Mesenchymal stem cell (in vitro differentiated cells and primary cell): ENCODE measurements around the gene NSG2.

Source experiments
- DNase-seq: peaks from one replicate; pipeline ENCODE4 v3.0.0-alpha.2; 2013
- H2AFZ ChIP-seq: one replicate; pipeline ENCODE4 v1.6.1; 2013; ENCODE audit warnings: low read depth, mild to moderate bottlenecking, control low read depth, inconsistent platforms, low read length, moderate library complexity
- H2AK5ac ChIP-seq: 2 replicates; pipeline ENCODE4 v1.6.1; 2013; ENCODE audit warnings: low read length, moderate library complexity, mild to moderate bottlenecking, inconsistent platforms; ENCODE audit not compliant: severe bottlenecking
- H2BK120ac ChIP-seq: one replicate; pipeline ENCODE4 v1.6.1; 2013; ENCODE audit warnings: low read depth, mild to moderate bottlenecking, inconsistent platforms, low read length, moderate library complexity
- H2BK12ac ChIP-seq, 2 experiments: one replicate each; pipeline ENCODE4 v1.6.1; 2013; ENCODE audit warnings: inconsistent platforms in 2 of 2, low read length in 2 of 2, mild to moderate bottlenecking in 2 of 2, moderate library complexity in 2 of 2, control low read depth in 1 of 2
- H2BK15ac ChIP-seq: one replicate; pipeline ENCODE4 v1.6.1; 2013; ENCODE audit warnings: mild to moderate bottlenecking, low read depth, inconsistent platforms; ENCODE audit not compliant: poor library complexity, severe bottlenecking
- H2BK5ac ChIP-seq: 2 replicates; pipeline ENCODE4 v1.6.1; 2013; ENCODE audit warnings: low read depth, mild to moderate bottlenecking, low read length, control low read depth, inconsistent platforms; ENCODE audit not compliant: poor library complexity, severe bottlenecking
- H3K14ac ChIP-seq, 2 experiments: one replicate each; pipeline ENCODE4 v1.6.1; 2013; ENCODE audit warnings: inconsistent platforms in 2 of 2, low read length in 2 of 2, control low read depth in 1 of 2, mild to moderate bottlenecking in 1 of 2, moderate library complexity in 1 of 2
- H3K18ac ChIP-seq, 2 experiments: one replicate each; pipeline ENCODE4 v1.6.1; 2013; ENCODE audit warnings: inconsistent platforms in 2 of 2, low read length in 2 of 2, control low read depth in 1 of 2, low read depth in 1 of 2, mild to moderate bottlenecking in 1 of 2
- H3K23ac ChIP-seq, 2 experiments: one replicate each; pipeline ENCODE4 v1.6.1; 2013; ENCODE audit warnings: inconsistent platforms in 2 of 2, low read length in 2 of 2, mild to moderate bottlenecking in 2 of 2, moderate library complexity in 2 of 2, control low read depth in 1 of 2
- H3K27ac ChIP-seq: 2 replicates; pipeline ENCODE4 v1.5.1; 2013; ENCODE audit warnings: mild to moderate bottlenecking, moderate library complexity, low read length, control low read depth, inconsistent platforms; ENCODE audit not compliant: poor library complexity, severe bottlenecking
- H3K27me3 ChIP-seq, 2 experiments: 2 replicates each; pipeline versions ENCODE4 v1.6.1 to v1.7.0; 2013; ENCODE audit warnings: low read length in 2 of 2, mild to moderate bottlenecking in 2 of 2, moderate library complexity in 2 of 2, control low read depth in 1 of 2, inconsistent platforms in 1 of 2; ENCODE audit not compliant: control insufficient read depth in 1 of 2, insufficient read depth in 1 of 2
- H3K36me3 ChIP-seq, 2 experiments: 2 replicates each; pipeline versions ENCODE4 v1.6.1 to v1.7.0; 2013; ENCODE audit warnings: low read length in 2 of 2, control low read depth in 1 of 2, inconsistent platforms in 1 of 2, low read depth in 1 of 2, mild to moderate bottlenecking in 1 of 2; ENCODE audit not compliant: insufficient read depth in 2 of 2, control insufficient read depth in 1 of 2
- H3K4ac ChIP-seq, 2 experiments: one replicate each; pipeline ENCODE4 v1.6.1; 2013; ENCODE audit warnings: inconsistent platforms in 2 of 2, low read length in 2 of 2, mild to moderate bottlenecking in 2 of 2, moderate library complexity in 2 of 2, control low read depth in 1 of 2, low read depth in 1 of 2
- H3K4me1 ChIP-seq: 2 replicates; pipeline ENCODE4 v1.6.1; 2013; ENCODE audit warnings: low read depth, low read length, control low read depth; ENCODE audit not compliant: control insufficient read depth, insufficient read depth
- H3K4me2 ChIP-seq: 2 replicates; pipeline ENCODE4 v1.6.1; 2013; ENCODE audit warnings: low read length, mild to moderate bottlenecking, inconsistent platforms; ENCODE audit not compliant: poor library complexity, severe bottlenecking
- H3K4me3 ChIP-seq, 2 experiments: 2 replicates each; pipeline versions ENCODE4 v1.5.1 to v1.7.0; 2013; ENCODE audit warnings: low read length in 2 of 2, mild to moderate bottlenecking in 2 of 2, control low read depth in 1 of 2, low read depth in 1 of 2; ENCODE audit not compliant: insufficient read depth in 1 of 2
- H3K79me1 ChIP-seq: replicated peaks from 2 replicates; pipeline ENCODE4 v1.6.1; 2013; ENCODE audit warnings: mild to moderate bottlenecking, control low read depth, low read length, inconsistent platforms; ENCODE audit not compliant: poor library complexity, severe bottlenecking
- H3K9ac ChIP-seq: 2 replicates; pipeline ENCODE4 v1.7.0; 2013; ENCODE audit warnings: mild to moderate bottlenecking, low read length, moderate library complexity
- H3K9me3 ChIP-seq: 2 replicates; pipeline ENCODE4 v1.7.0; 2013; ENCODE audit warnings: mild to moderate bottlenecking, low read length; ENCODE audit not compliant: control insufficient read depth
- H4K8ac ChIP-seq: one replicate; pipeline ENCODE4 v1.6.1; 2013; ENCODE audit warnings: inconsistent platforms, mild to moderate bottlenecking, low read length, moderate library complexity
- H4K91ac ChIP-seq: one replicate; pipeline ENCODE4 v1.6.1; 2013; ENCODE audit warnings: mild to moderate bottlenecking, low read length, inconsistent platforms
- WGBS: methylation state at CpG from one replicate; pipeline ENCODE4 v1.1.7; 2013; ENCODE audit warnings: mixed read lengths; 5-methylcytosine and 5-hydroxymethylcytosine counted together

NSG2 gene

DNA sequence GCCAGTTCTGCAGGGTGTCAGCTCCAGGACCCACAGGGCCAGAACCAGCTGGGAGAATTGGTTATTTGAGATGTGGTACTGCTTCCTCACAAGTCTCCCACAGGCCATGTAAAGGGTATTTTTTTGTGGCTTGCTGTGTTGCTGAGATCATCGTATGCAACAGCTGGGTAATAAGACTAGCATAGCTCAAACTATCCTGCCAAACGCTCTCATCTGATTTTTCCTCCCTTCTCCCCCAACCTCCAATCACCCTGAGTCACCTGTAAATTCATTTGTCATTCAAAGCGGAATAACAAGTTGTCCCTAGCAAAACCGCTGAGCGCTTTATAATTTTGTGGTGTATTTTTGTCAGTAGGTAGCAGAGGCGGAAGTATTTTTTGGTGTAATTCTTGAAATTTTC is 63.2 kb downstream of the NSG2 start:
- Histone ChIP-seq H3K4me1 (no peaks in the 10 kb centered on the region), H4K8ac (no peak overlapping the region), H2BK120ac (no peak overlapping the region), H3K79me1 (no peaks in the 10 kb centered on the region), H3K14ac (no peak overlapping the region), H2BK5ac (no peak overlapping the region), H2BK15ac (no peak overlapping the region), H2AFZ (no peak overlapping the region), H4K91ac (no peak overlapping the region), H3K4me3 (no peak overlapping the region), H3K27me3 (no peaks in the 10 kb centered on the region), H3K18ac (no peak overlapping the region), H3K4me2 (no peak overlapping the region), H3K23ac (no peak overlapping the region), H3K4ac (no peak overlapping the region), H3K27ac (no peak overlapping the region), H3K9me3 (no peaks in the 10 kb centered on the region), H2AK5ac (no peak overlapping the region), H2BK12ac (no peak overlapping the region), H3K36me3 (no peaks in the 10 kb centered on the region), H3K9ac (no peak overlapping the region)
- DNase-seq = no peak
- WGBS = 92% methylated on average over 4 of the region's 6 CpGs

DNA sequence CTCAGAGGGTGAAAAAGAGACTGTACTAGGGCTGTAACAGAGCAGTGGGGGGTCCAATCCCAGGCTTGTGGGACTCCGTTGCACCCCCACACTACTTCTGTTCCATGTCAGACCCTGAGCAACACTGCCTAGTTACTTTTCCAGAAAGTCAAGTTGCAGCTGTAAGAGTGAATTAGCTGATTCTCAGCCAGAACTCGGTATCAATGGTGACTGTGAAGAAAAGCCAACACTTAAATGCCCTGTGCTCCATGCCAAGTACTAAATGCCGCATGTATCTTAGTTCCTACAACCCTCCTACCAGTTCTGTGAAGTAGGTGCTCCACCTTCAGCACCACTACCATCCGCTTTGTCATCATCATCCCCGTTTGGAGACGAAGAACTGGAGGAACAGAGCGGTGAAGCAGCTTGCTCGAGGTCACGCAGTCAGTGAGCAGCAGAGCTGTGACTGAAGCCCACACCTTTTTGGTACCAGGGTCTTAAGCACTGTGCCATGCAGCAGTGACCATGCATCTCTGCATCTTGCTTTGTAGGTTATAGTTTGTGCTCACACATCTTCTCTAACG is 64.3 kb downstream of the NSG2 start:
- no peak overlapping the region for H2BK12ac ChIP-seq
- no peaks in the 10 kb centered on the region for H3K4me1 ChIP-seq
- H3K9ac ChIP-seq = no peak overlapping the region
- no peaks in the 10 kb centered on the region for H3K27me3 ChIP-seq
- no peak overlapping the region for H3K23ac ChIP-seq
- 77% methylated on average over 10 of the region's 10 CpGs for WGBS
- no peaks in the 10 kb centered on the region for H3K9me3 ChIP-seq
- H3K36me3 ChIP-seq = no peaks in the 10 kb centered on the region
- H3K27ac ChIP-seq = no peak overlapping the region
- H2BK5ac ChIP-seq = no peak overlapping the region
- no peaks in the 10 kb centered on the region for H3K79me1 ChIP-seq
- no peak overlapping the region for H3K4ac ChIP-seq
- no peak overlapping the region for H4K8ac ChIP-seq
- H3K14ac ChIP-seq = no peak overlapping the region
- H4K91ac ChIP-seq = no peak overlapping the region
- no peak for DNase-seq
- no peak overlapping the region for H3K4me2 ChIP-seq
- no peak overlapping the region for H2BK15ac ChIP-seq
- no peak overlapping the region for H3K4me3 ChIP-seq
- no peak overlapping the region for H2AK5ac ChIP-seq
- H2AFZ ChIP-seq = no peak overlapping the region
- no peak overlapping the region for H2BK120ac ChIP-seq
- no peak overlapping the region for H3K18ac ChIP-seq

DNA sequence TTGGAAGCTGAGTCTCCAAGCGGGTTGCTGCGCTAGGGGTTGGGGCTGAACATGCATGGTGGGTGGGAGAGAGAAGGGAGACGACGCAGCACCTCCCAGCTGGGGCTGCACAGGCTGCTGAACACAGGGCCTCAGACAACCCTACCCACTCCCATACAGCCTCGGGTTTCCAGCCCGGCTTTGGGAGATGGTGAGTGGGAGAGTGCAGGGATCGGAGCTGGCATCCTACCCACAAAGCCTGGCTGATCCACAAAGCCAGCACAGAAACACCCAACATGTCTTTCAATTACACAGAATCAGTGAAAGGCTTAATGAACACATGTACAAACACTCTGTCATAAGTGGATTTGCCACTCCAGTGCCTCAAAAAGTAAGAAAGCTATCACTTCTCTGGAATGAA is 64.8 kb downstream of the NSG2 start:
- H2BK120ac ChIP-seq = no peak overlapping the region
- no peak overlapping the region for H3K27ac ChIP-seq
- H3K18ac ChIP-seq = no peak overlapping the region
- no peaks in the 10 kb centered on the region for H3K79me1 ChIP-seq
- H2BK12ac ChIP-seq = no peak overlapping the region
- 90% methylated on average over 4 of the region's 7 CpGs for WGBS
- no peaks in the 10 kb centered on the region for H3K36me3 ChIP-seq
- no peak overlapping the region for H2AK5ac ChIP-seq
- no peaks in the 10 kb centered on the region for H3K9me3 ChIP-seq
- DNase-seq = no peak
- H2AFZ ChIP-seq = no peak overlapping the region
- H4K91ac ChIP-seq = no peak overlapping the region
- no peak overlapping the region for H4K8ac ChIP-seq
- no peak overlapping the region for H3K4me2 ChIP-seq
- H3K4ac ChIP-seq = no peak overlapping the region
- H2BK5ac ChIP-seq = no peak overlapping the region
- no peak overlapping the region for H2BK15ac ChIP-seq
- no peaks in the 10 kb centered on the region for H3K27me3 ChIP-seq
- H3K23ac ChIP-seq = no peak overlapping the region
- no peak overlapping the region for H3K9ac ChIP-seq
- H3K4me3 ChIP-seq = no peak overlapping the region
- no peaks in the 10 kb centered on the region for H3K4me1 ChIP-seq
- no peak overlapping the region for H3K14ac ChIP-seq

DNA sequence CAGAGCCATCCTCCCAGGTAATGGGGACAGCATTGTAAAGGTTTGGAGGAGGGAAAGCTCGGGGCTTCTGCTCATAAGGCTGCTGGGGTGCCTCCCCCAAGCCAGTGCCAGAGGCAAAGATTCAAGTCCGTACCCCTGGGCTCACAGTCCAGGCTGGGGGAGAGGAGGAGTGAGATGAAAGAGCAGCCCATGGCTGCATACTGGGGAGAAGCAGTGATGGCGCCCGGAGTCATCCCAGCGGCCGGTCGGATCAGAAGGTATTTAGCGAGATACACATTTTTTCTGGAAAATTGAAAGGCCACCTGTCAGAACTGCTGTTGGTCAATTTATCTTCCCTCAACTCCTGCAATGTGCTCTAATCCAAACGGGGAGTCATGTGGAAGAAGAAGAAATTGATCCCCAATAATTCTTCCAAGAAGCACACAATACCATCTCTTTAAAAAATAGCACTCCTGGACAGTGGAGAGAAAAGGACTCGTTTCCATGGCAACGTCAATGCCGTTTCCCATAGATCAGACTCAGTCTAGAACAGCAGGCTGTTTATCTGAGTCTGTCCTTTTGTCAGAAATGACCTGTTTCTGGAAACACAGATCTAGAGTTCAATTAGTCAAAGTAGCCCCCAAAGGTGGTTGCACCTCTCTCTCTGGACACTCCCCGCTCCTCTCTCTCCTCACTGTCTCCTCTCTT is 65.9 kb downstream of the NSG2 start:
- H3K9ac ChIP-seq = no peak overlapping the region
- no peak overlapping the region for H3K4me3 ChIP-seq
- H4K91ac ChIP-seq = no peak overlapping the region
- no peak overlapping the region for H3K14ac ChIP-seq
- H3K4ac ChIP-seq = no peak overlapping the region
- no peak overlapping the region for H2BK15ac ChIP-seq
- H3K36me3 ChIP-seq = no peaks in the 10 kb centered on the region
- no peak overlapping the region for H2AK5ac ChIP-seq
- no peaks in the 10 kb centered on the region for H3K27me3 ChIP-seq
- DNase-seq = no peak
- no peak overlapping the region for H3K27ac ChIP-seq
- no peak overlapping the region for H2AFZ ChIP-seq
- H3K4me2 ChIP-seq = no peak overlapping the region
- H3K18ac ChIP-seq = no peak overlapping the region
- H2BK120ac ChIP-seq = no peak overlapping the region
- no peak overlapping the region for H4K8ac ChIP-seq
- H2BK12ac ChIP-seq = no peak overlapping the region
- no peaks in the 10 kb centered on the region for H3K4me1 ChIP-seq
- 74% methylated on average over 12 of the region's 13 CpGs for WGBS
- no peaks in the 10 kb centered on the region for H3K9me3 ChIP-seq
- no peak overlapping the region for H2BK5ac ChIP-seq
- H3K79me1 ChIP-seq = no peaks in the 10 kb centered on the region
- H3K23ac ChIP-seq = no peak overlapping the region
